DMS53 (cell line): Measurements from ENCODE around the gene PAPSS1.
"Not testable (repeated sequence)": the region's sequence is repeated elsewhere in the genome, so short reads cannot be mapped to it uniquely, and the experiment has no call there.

Experiments used
- DNase-seq: peaks from one replicate; lab custom pipeline; 2025; lab: John Stamatoyannopoulos, UW

Gene PAPSS1

GRCh38 chr4:107689912-107690587, 30.0 kb downstream of the PAPSS1 start:
- no peak for DNase-seq

GRCh38 chr4:107688421-107688820, 31.6 kb downstream of the PAPSS1 start:
- no peak for DNase-seq

GRCh38 chr4:107685740-107686139, 34.3 kb downstream of the PAPSS1 start:
- no peak for DNase-seq

GRCh38 chr4:107683873-107684272, 36.2 kb downstream of the PAPSS1 start:
- DNase-seq, result no peak

- DNase-seq, result no peak
These were observed 37.7 kb downstream of the PAPSS1 start for GRCh38 chr4:107682306-107682705.

- no peak for DNase-seq
These were observed 51.0 kb downstream of the PAPSS1 start for GRCh38 chr4:107669068-107669467.

- DNase-seq, result peak; percentile 43
These were observed 53.9 kb downstream of the PAPSS1 start for GRCh38 chr4:107666134-107666533.

- no peak for DNase-seq
These were observed 55.0 kb downstream of the PAPSS1 start for GRCh38 chr4:107665001-107665400.

GRCh38 chr4:107658400-107659336, 61.4 kb downstream of the PAPSS1 start:
- no peak for DNase-seq

GRCh38 chr4:107655289-107655688, 64.7 kb downstream of the PAPSS1 start:
- no peak for DNase-seq

- no peak for DNase-seq
These were observed 65.3 kb downstream of the PAPSS1 start for GRCh38 chr4:107654694-107655093.

- not testable (repeated sequence) for DNase-seq
These were observed 68.6 kb downstream of the PAPSS1 start for GRCh38 chr4:107651408-107651807.

- no peak for DNase-seq
These were observed 69.8 kb downstream of the PAPSS1 start for GRCh38 chr4:107650251-107650650.

GRCh38 chr4:107648178-107648991, 71.6 kb downstream of the PAPSS1 start:
- no peak for DNase-seq

- no peak for DNase-seq
These were observed 72.4 kb downstream of the PAPSS1 start for GRCh38 chr4:107647591-107647990.

GRCh38 chr4:107645604-107646003, 74.4 kb downstream of the PAPSS1 start:
- no peak for DNase-seq

GRCh38 chr4:107643021-107643420, 77.0 kb downstream of the PAPSS1 start:
- no peak for DNase-seq

GRCh38 chr4:107640878-107641277, 79.2 kb downstream of the PAPSS1 start:
- DNase-seq, result no peak

GRCh38 chr4:107640197-107640596, 79.8 kb downstream of the PAPSS1 start:
- DNase-seq, result no peak

GRCh38 chr4:107635735-107636134, 84.3 kb downstream of the PAPSS1 start:
- DNase-seq, result no peak

GRCh38 chr4:107631560-107631959, 88.5 kb downstream of the PAPSS1 start:
- DNase-seq, result no peak

GRCh38 chr4:107630185-107630705, 89.8 kb downstream of the PAPSS1 start:
- DNase-seq, result peak; percentile 6
